PC-9 (cell line): Measurements from ENCODE around the gene ARF3. TPM values are rescaled to one million over a fixed set of nuclear protein-coding genes. Genes with fewer than 3 reads are reported as not detected.

Experiments
- BruUV-seq: library from RNA; stranded (reverse); fragments of 400-500 nt; replicated peaks from 2 replicates; lab custom pipeline; 2021; lab: Mats Ljungman, UMichigan
- CTCF ChIA-PET: fragments of 300-600 bp; sonication (Branson Sonifier 250); formaldehyde crosslinking; loops from one replicate; lab custom pipeline; 2022; ENCODE audit warnings: antibody characterized with exemption; lab: Charles Lee
- POLR2A ChIA-PET: fragments of 300-600 bp; sonication (Branson Sonifier 250); formaldehyde crosslinking; loops from one replicate; lab custom pipeline; 2022; ENCODE audit warnings: antibody characterized with exemption; ENCODE audit not compliant: unreplicated experiment; lab: Charles Lee
- DNase-seq, 2 experiments: peaks; one replicate each; pipeline versions ENCODE4 v3.0.0 to v3.0.0-alpha.2; 2015 to 2022; ENCODE audit warnings: mixed read lengths in 1 of 2
- H2AFZ ChIP-seq: fragments of 200-600 bp; sonication (generic); 2 replicates; pipeline ENCODE4 v1.8.1; 2017; ENCODE audit warnings: antibody characterized with exemption
- H3F3A ChIP-seq: fragments of 200-600 bp; sonication (generic); 2 replicates; pipeline ENCODE4 v1.8.1; 2017; ENCODE audit warnings: antibody characterized with exemption, mild to moderate bottlenecking, low read depth; ENCODE audit not compliant: insufficient read depth
- H3K27ac ChIP-seq: fragments of 200-600 bp; sonication (generic); 2 replicates; pipeline ENCODE4 v1.6.1; 2016; ENCODE audit warnings: mixed run types
- H3K27me3 ChIP-seq: fragments of 200-600 bp; sonication (generic); 2 replicates; pipeline ENCODE4 v1.6.1; 2016; ENCODE audit warnings: low read depth, mixed run types; ENCODE audit not compliant: insufficient read depth
- H3K36me3 ChIP-seq: fragments of 200-600 bp; sonication (generic); 2 replicates; pipeline ENCODE4 v1.6.1; 2016; ENCODE audit warnings: low read depth, mixed run types
- H3K4me1 ChIP-seq: fragments of 200-600 bp; sonication (generic); replicated peaks from 2 replicates; pipeline ENCODE4 v1.6.1; 2016; ENCODE audit warnings: mixed run types; ENCODE audit not compliant: insufficient read depth
- H3K4me2 ChIP-seq: fragments of 200-600 bp; sonication (generic); 2 replicates; pipeline ENCODE4 v1.6.1; 2017; ENCODE audit warnings: mixed run types
- H3K4me3 ChIP-seq: fragments of 200-600 bp; sonication (generic); 2 replicates; pipeline ENCODE4 v1.6.1; 2016; ENCODE audit warnings: mixed run types
- H3K79me2 ChIP-seq: fragments of 200-600 bp; sonication (generic); 2 replicates; pipeline ENCODE4 v1.6.1; 2017; ENCODE audit warnings: low read depth, mixed run types
- H3K9me2 ChIP-seq: fragments of 200-600 bp; sonication (generic); 2 replicates; pipeline ENCODE4 v1.8.1; 2017; ENCODE audit warnings: mild to moderate bottlenecking; ENCODE audit not compliant: insufficient read depth
- H3K9me3 ChIP-seq: fragments of 200-600 bp; sonication (generic); 2 replicates; pipeline ENCODE4 v1.8.1; 2016; ENCODE audit warnings: low read depth; ENCODE audit not compliant: insufficient read depth
- H4K20me1 ChIP-seq: fragments of 200-600 bp; sonication (generic); 2 replicates; pipeline ENCODE4 v1.8.1; 2017; ENCODE audit not compliant: insufficient read depth
- EZH2 ChIP-seq: fragments of 200-600 bp; sonication (generic); IDR thresholded peaks from 2 replicates; pipeline ENCODE4 v1.8.0; 2017; ENCODE audit warnings: antibody characterized with exemption, low read depth
- intact Hi-C: fragments of 100-400 bp; cut with micrococcal nuclease; formaldehyde crosslinking; loops from one replicate; pipeline ENCODE4 v1.10.0; 2022; ENCODE audit not compliant: unreplicated experiment
- total RNA-seq: library from RNA; stranded (reverse); gene quantifications from 2 replicates; pipeline ENCODE4 v1.2.3, GENCODE V29; 2021
- TF ChIP-seq, protein P1 (sequence below): fragments of 200-600 bp; sonication (generic); conservative IDR thresholded peaks from 2 replicates; pipeline ENCODE4 v1.6.1; 2017; ENCODE audit warnings: mixed run types, antibody characterized with exemption, mild to moderate bottlenecking, moderate library complexity

The ARF3 gene
- total RNA-seq, 1 experiment from 2014 or later = 205 TPM

DNA sequence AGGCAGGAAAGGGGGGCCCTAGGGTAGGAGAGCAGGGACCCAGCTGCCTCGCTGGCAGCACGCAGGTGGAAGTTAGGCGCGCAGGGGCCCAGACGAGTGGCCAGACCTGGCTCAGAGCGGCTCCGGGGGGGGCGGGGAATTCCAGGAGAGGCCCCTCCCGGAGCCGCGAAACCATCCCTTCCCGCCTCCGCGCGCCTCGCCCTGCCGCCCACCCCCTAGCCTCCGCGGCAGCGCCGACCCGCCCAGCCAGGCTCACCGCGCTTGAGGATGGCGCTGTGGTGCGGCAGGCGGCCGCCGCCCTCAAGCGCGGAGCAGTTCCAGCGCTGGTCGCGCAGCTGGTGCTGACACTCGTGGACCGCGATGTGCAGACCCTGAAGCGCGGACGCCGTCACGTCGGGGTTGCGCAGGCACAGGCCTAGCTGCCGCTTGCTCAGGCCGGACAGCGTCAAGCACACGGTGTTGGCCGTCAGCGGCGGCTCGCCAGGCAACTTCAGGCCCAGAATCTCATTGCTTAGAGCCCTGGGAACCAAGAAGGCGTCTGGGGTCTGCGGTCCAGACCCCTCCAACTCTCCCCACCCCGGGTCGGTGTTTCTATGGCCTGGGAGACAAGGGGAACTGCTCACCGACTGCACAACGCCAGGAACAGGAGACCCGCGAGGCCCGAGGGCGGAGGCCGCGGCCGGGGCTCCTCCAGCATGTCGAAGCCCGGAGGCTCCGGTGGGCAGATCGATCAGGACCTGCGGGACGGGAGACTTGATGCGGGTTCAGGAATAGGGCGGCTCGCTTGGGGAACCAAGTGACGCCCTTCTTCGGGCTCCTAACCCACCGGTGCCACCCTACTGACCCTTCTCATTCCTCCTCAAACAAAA lies 12.8 kb upstream of the ARF3 start:
- H3K36me3 ChIP-seq = no peaks in the 10 kb centered on the region
- intact Hi-C loops = no loop called here
- no peaks in the 10 kb centered on the region for H3F3A ChIP-seq
- peaks cover 8% of the 10 kb centered on the region; the same call in 1 of the 2 replicates for H3K4me1 ChIP-seq
- TF ChIP-seq, protein P1, sequence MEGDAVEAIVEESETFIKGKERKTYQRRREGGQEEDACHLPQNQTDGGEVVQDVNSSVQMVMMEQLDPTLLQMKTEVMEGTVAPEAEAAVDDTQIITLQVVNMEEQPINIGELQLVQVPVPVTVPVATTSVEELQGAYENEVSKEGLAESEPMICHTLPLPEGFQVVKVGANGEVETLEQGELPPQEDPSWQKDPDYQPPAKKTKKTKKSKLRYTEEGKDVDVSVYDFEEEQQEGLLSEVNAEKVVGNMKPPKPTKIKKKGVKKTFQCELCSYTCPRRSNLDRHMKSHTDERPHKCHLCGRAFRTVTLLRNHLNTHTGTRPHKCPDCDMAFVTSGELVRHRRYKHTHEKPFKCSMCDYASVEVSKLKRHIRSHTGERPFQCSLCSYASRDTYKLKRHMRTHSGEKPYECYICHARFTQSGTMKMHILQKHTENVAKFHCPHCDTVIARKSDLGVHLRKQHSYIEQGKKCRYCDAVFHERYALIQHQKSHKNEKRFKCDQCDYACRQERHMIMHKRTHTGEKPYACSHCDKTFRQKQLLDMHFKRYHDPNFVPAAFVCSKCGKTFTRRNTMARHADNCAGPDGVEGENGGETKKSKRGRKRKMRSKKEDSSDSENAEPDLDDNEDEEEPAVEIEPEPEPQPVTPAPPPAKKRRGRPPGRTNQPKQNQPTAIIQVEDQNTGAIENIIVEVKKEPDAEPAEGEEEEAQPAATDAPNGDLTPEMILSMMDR = no peak
- no peak for TF ChIP-seq EZH2
- H3K27ac ChIP-seq = no peak overlapping the region
- H3K27me3 ChIP-seq = peaks cover 17% of the 10 kb centered on the region; the same call in 1 of the 2 replicates
- H2AFZ ChIP-seq = no peak overlapping the region
- no peaks in the 10 kb centered on the region for H3K79me2 ChIP-seq
- BruUV-seq = no TSS peak
- CTCF ChIA-PET = no interaction called here
- H4K20me1 ChIP-seq = no peaks in the 10 kb centered on the region
- no peaks in the 10 kb centered on the region for H3K9me2 ChIP-seq
- no peaks in the 10 kb centered on the region for H3K9me3 ChIP-seq
- no peak overlapping the region for H3K4me3 ChIP-seq
- H3K4me2 ChIP-seq = peak overlapping the region; percentile 93; the same call in 1 of the 2 replicates
- POLR2A ChIA-PET = no interaction called here
- DNase-seq = no peak

DNA sequence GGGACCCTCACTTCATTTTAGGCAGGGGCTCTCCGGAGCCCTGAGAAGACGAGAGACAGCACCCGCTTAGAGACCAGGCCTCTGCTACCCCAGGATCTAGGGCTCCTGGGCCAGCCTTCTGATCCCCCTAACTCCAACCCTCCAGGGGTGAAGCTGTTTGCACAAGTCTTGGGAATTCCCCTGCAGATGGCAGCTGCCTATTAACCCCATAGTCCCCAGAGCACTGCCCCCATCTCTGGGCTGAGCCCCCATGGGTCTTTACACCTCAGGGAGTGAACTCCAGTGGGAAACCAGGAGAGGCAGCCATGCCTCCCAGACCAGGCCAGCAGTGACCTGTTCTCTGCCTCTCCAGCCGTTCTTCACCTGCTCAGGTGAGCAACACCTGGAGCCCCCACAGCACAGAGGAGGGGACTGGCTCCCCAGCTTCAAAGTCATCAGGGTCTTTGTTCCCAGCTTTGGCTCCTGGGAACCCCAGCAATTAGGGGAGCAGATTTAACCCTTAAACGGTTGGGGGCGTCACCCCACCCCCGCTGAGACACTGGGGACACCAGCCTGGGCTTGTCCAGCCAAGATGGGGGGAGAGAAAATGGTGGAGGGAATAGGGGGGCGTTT lies 12.0 kb upstream of the ARF3 start:
- intact Hi-C loops = no loop called here
- no peak overlapping the region for H2AFZ ChIP-seq
- H3K4me1 ChIP-seq = peaks cover 8% of the 10 kb centered on the region; the same call in 1 of the 2 replicates
- no peak overlapping the region for H3K4me3 ChIP-seq
- no peak for DNase-seq
- H3K27me3 ChIP-seq = peaks cover 17% of the 10 kb centered on the region; the same call in 1 of the 2 replicates
- H3K36me3 ChIP-seq = no peaks in the 10 kb centered on the region
- no peak overlapping the region for H3K4me2 ChIP-seq
- H3F3A ChIP-seq = no peaks in the 10 kb centered on the region
- no peaks in the 10 kb centered on the region for H3K79me2 ChIP-seq
- TF ChIP-seq, protein P1 = no peak
- H3K9me2 ChIP-seq = no peaks in the 10 kb centered on the region
- H3K27ac ChIP-seq = no peak overlapping the region
- no peaks in the 10 kb centered on the region for H4K20me1 ChIP-seq
- BruUV-seq = no TSS peak
- ChIA-PET CTCF (interaction anchor here (0.6 kb wide), 1 partner anchor 18 kb away, joined by 6 read pairs; no protein-coding TSS in a partner anchor), POLR2A (no interaction called here)
- H3K9me3 ChIP-seq = no peaks in the 10 kb centered on the region

GRCh38 chr12:48968467-48968866 lies 11.2 kb upstream of the ARF3 start:
- intact Hi-C loops = no loop called here
- Histone ChIP-seq H4K20me1 (no peaks in the 10 kb centered on the region), H3K27ac (no peak overlapping the region), H2AFZ (no peak overlapping the region), H3K79me2 (no peaks in the 10 kb centered on the region), H3K4me2 (no peak overlapping the region), H3K9me3 (no peaks in the 10 kb centered on the region), H3K36me3 (no peaks in the 10 kb centered on the region), H3K27me3 (peaks cover 17% of the 10 kb centered on the region; the same call in 1 of the 2 replicates), H3K4me1 (peaks cover 8% of the 10 kb centered on the region; the same call in 1 of the 2 replicates), H3K4me3 (no peak overlapping the region), H3K9me2 (no peaks in the 10 kb centered on the region), H3F3A (no peaks in the 10 kb centered on the region)
- DNase-seq = no peak
- TF ChIP-seq, protein P1 = no peak
- no TSS peak for BruUV-seq
- ChIA-PET CTCF (interaction anchor here (0.5 to 0.6 kb wide), 3 partner anchors 19 to 1000 kb away, joined by 6 to 16 read pairs (median 9); no protein-coding TSS in a partner anchor), POLR2A (interaction anchor here (0.6 to 0.7 kb wide), 3 partner anchors 50 to 296 kb away, joined by 3 to 5 read pairs (median 4); no protein-coding TSS in a partner anchor)
